Adrenal gland (tissue), 12 donors: ENCODE measurements around the gene RBM5. TPM values are rescaled to one million over a fixed set of nuclear protein-coding genes. Genes with fewer than 3 reads are reported as not detected.

ENCODE experiments used
- DNase-seq, 7 donors: peaks; one replicate each; pipeline ENCODE4 v3.0.0-alpha.2; 2019 to 2020
- H3K27ac ChIP-seq, 5 donors: fragments of 200-600 bp; sonication (generic) in 4 of 5; 1 replicate in 3 of 5; 2 replicates in 2 of 5; pipeline versions ENCODE4 v1.5.1 to v1.8.0; 2016 to 2020; ENCODE audit warnings: mild to moderate bottlenecking in 1 of 5
- H3K27me3 ChIP-seq: fragments of 200-600 bp; 2 replicates; pipeline ENCODE4 v1.8.0; 2021
- H3K36me3 ChIP-seq, 2 donors: fragments of 200-600 bp; replicated peaks in 1 of 2; 1 replicate in 1 of 2; 2 replicates in 1 of 2; pipeline versions ENCODE4 v1.5.1 to v1.8.0; 2018 to 2022
- H3K4me1 ChIP-seq, 2 donors: fragments of 200-600 bp; replicated peaks in 1 of 2; 1 replicate in 1 of 2; 2 replicates in 1 of 2; pipeline versions ENCODE4 v1.5.1 to v1.8.0; 2018 to 2021
- H3K4me3 ChIP-seq, 4 donors: fragments of 200-600 bp; sonication (generic) in 3 of 4; one replicate each; pipeline ENCODE4 v1.5.1; 2016 to 2018
- H3K9me3 ChIP-seq, 3 donors: fragments of 200-600 bp; sonication (generic) in 1 of 3; replicated peaks in 1 of 3; 1 replicate in 2 of 3; 2 replicates in 1 of 3; pipeline versions ENCODE4 v1.5.1 to v1.8.0; 2016 to 2021
- CTCF ChIP-seq, 6 experiments: fragments of 450-650 bp in 4 of 6; fragments of 200-600 bp in 2 of 6; sonication (generic) in 1 of 6; IDR thresholded peaks; 1 replicate in 5 of 6; 2 replicates in 1 of 6; pipeline versions ENCODE4 v1.5.1 to v1.8.0; 2016 to 2021; ENCODE audit warnings: antibody characterized with exemption in 6 of 6, mild to moderate bottlenecking in 2 of 6, moderate library complexity in 1 of 6
- POLR2A ChIP-seq, 2 donors: fragments of 450-650 bp; IDR thresholded peaks; one replicate each; pipeline ENCODE4 v1.6.1; 2017; ENCODE audit warnings: antibody characterized with exemption in 2 of 2, mild to moderate bottlenecking in 2 of 2, moderate library complexity in 1 of 2
- WGBS, 4 donors: extraction: QIAGEN DNeasy Blood & Tissue Kit in 2 of 4; methylation state at CpG; one replicate each; pipeline versions ENCODE4 v1.1.5 to v1.1.7; 2013 to 2017; 5-methylcytosine and 5-hydroxymethylcytosine counted together
- intact Hi-C, 2 donors: fragments of 100-400 bp; cut with DNase I; formaldehyde crosslinking; loops; one replicate each; pipeline versions ENCODE4 v1.14.1 to v1.15.0; 2022 to 2023
- polyA plus RNA-seq, 3 donors: library from polyadenylated mRNA; stranded (reverse); fragments of 200-250 nt in 2 of 3; fragments of 350-450 nt in 1 of 3; fragmentation: Illumina TruSeq in 1 of 3; extraction: RNeasy Lipid Tissue Mini Kit (QIAGEN cat#74804) in 1 of 3; gene quantifications; one replicate each; pipeline ENCODE4 v1.2.3, GENCODE V29; 2013 to 2014
- total RNA-seq, 9 donors: library from RNA; depleted of rRNA in 4 of 9; stranded (reverse); fragments of >200 nt in 4 of 9; fragments of 120-200 nt in 1 of 9; fragmentation: NEBNext Ultra II Directional in 1 of 9; extraction: Animal tissue kit (Norgen Biotek cat#: 25700) in 1 of 9; gene quantifications; one replicate each; pipeline versions ENCODE4 v1.1.0 to v1.2.4, GENCODE V29; 2013 to 2023
- donor health status: healthy with polysubstance abuse.
- donor health status: Bipolar disorder and iron deficiency.
- donor health status: DM: yes; HTN: yes; CAD: no.
- donor health status: DM: no; HTN: no; CAD: no.
- donor health status: DM: no; HTN: no; CAD: no.
- donor health status: DM: yes; HTN: yes; CAD: no.

RBM5 gene
- total and polyA plus RNA-seq, 12 donors: 51.9 to 224 (median 115) TPM

- H3K4me1 ChIP-seq: peaks cover 14 to 24% of the 10 kb centered on the region in 2 donors
Observed at GRCh38 chr3:50167841-50168209, 79.1 kb downstream of the RBM5 start.

GRCh38 chr3:50168388-50168787, 79.7 kb downstream of the RBM5 start:
- no peak for DNase-seq
- H3K9me3 ChIP-seq: no peaks in the 10 kb centered on the region
- H3K4me3 ChIP-seq: no peak overlapping the region
- intact Hi-C loops: no loop called here
- peak overlapping the region in 2 of 5 donors; percentile 30 to 67 for H3K27ac ChIP-seq
- no peaks in the 10 kb centered on the region for H3K36me3 ChIP-seq
- peaks cover 14 to 24% of the 10 kb centered on the region in 2 donors for H3K4me1 ChIP-seq
- H3K27me3 ChIP-seq: no peaks in the 10 kb centered on the region
- WGBS, 4 donors: 58 to 66% (median 62%) methylated on average over 3 to 9 of the region's 9 CpGs
- TF ChIP-seq POLR2A (IDR thresholded peaks at IDR 0.05): no peak
- TF ChIP-seq CTCF (IDR thresholded peaks at IDR 0.05): no peak

More at GRCh38 chr3:50167841-50168209, 79.1 kb downstream of the RBM5 start:
- Histone ChIP-seq H3K27ac (peak overlapping the region in 1 of 5 donors; percentile 67), H3K27me3 (no peaks in the 10 kb centered on the region), H3K9me3 (no peaks in the 10 kb centered on the region), H3K4me3 (no peak overlapping the region), H3K36me3 (no peaks in the 10 kb centered on the region)
- no peak for DNase-seq
- no peak for TF ChIP-seq CTCF (IDR thresholded peaks at IDR 0.05)
- no peak for TF ChIP-seq POLR2A (IDR thresholded peaks at IDR 0.05)
- WGBS, 4 donors: 86 to 88% (median 88%) methylated on average over 7 of the region's 7 CpGs
- intact Hi-C loops: no loop called here

Other genes with a start within 250 kb of the RBM5 start
- gene TRAIP, start 232.4 kb upstream of the RBM5 start, total RNA-seq: 1 to 10 TPM in 8 of 9 donors, under 1 TPM in 1; 0.60 to 6.9 (median 2.3) TPM
- 1 to 10 TPM; 2.1 to 3.3 (median 2.2) TPM for gene TRAIP, start 232.4 kb upstream of the RBM5 start, polyA plus RNA-seq
- gene CAMKV, start 219.0 kb upstream of the RBM5 start, total RNA-seq: 1 to 10 TPM in 2 of 9 donors, under 1 TPM in 3, not detected in 4; 0.27 to 1.5 (median 0.67) TPM
- 1 to 10 TPM in 1 of 3 donors, under 1 TPM in 2; 0.27 to 1.1 (median 0.55) TPM for gene CAMKV, start 219.0 kb upstream of the RBM5 start, polyA plus RNA-seq
- 1 to 10 TPM in 1 of 9 donors, under 1 TPM in 7, not detected in 1; 0.33 to 1.2 (median 0.60) TPM for gene MST1R, start 185.0 kb upstream of the RBM5 start, total RNA-seq
- gene MST1R, start 185.0 kb upstream of the RBM5 start, polyA plus RNA-seq: 1 to 10 TPM in 2 of 3 donors, under 1 TPM in 1; 0.18 to 2.5 (median 2.0) TPM
- gene MON1A, start 159.1 kb upstream of the RBM5 start, total RNA-seq: 10 to 100 TPM; 11.5 to 21.9 (median 14.6) TPM
- gene MON1A, start 159.1 kb upstream of the RBM5 start, polyA plus RNA-seq: 10 to 100 TPM; 10.6 to 14.2 (median 12.9) TPM
- 100 to 1,000 TPM in 3 of 9 donors, 10 to 100 TPM in 6; 34.8 to 129 (median 70.4) TPM for gene RBM6, start 148.8 kb upstream of the RBM5 start, total RNA-seq
- 100 to 1,000 TPM in 2 of 3 donors, 10 to 100 TPM in 1; 54.6 to 700 (median 224) TPM for gene RBM6, start 148.8 kb upstream of the RBM5 start, polyA plus RNA-seq
- 10 to 100 TPM in 6 of 9 donors, 1 to 10 TPM in 3; 1.6 to 21.1 (median 13.3) TPM for gene SEMA3F, start 66.4 kb downstream of the RBM5 start, total RNA-seq
- 10 to 100 TPM in 2 of 3 donors, 1 to 10 TPM in 1; 7.3 to 16.7 (median 14.5) TPM for gene SEMA3F, start 66.4 kb downstream of the RBM5 start, polyA plus RNA-seq
- gene GNAT1, start 102.7 kb downstream of the RBM5 start, total RNA-seq: not detected
- not detected for gene GNAT1, start 102.7 kb downstream of the RBM5 start, polyA plus RNA-seq
- 10 to 100 TPM in 1 of 9 donors, under 1 TPM in 6, not detected in 2; 0.07 to 48.8 (median 0.61) TPM for gene SLC38A3, start 116.4 kb downstream of the RBM5 start, total RNA-seq
- gene SLC38A3, start 116.4 kb downstream of the RBM5 start, polyA plus RNA-seq: under 1 TPM; 0.05 to 0.30 (median 0.08) TPM
- gene GNAI2, start 147.3 kb downstream of the RBM5 start, total RNA-seq: 100 to 1,000 TPM; 109 to 275 (median 202) TPM
- gene GNAI2, start 147.3 kb downstream of the RBM5 start, polyA plus RNA-seq: 100 to 1,000 TPM; 133 to 163 (median 157) TPM
- gene SEMA3B, start 180.2 kb downstream of the RBM5 start, total RNA-seq: 100 to 1,000 TPM in 7 of 9 donors, 10 to 100 TPM in 1, 1 to 10 TPM in 1; 6.0 to 468 (median 217) TPM
- gene SEMA3B, start 180.2 kb downstream of the RBM5 start, polyA plus RNA-seq: 100 to 1,000 TPM; 159 to 496 (median 451) TPM
- under 1 TPM in 4 of 9 donors, not detected in 5; 0.11 to 0.76 (median 0.48) TPM for gene LSMEM2, start 190.2 kb downstream of the RBM5 start, total RNA-seq
- gene LSMEM2, start 190.2 kb downstream of the RBM5 start, polyA plus RNA-seq: under 1 TPM; 0.09 to 0.64 (median 0.47) TPM
- gene IFRD2, start 203.5 kb downstream of the RBM5 start, total RNA-seq: 10 to 100 TPM; 31.6 to 96.3 (median 52.8) TPM
- 100 to 1,000 TPM in 2 of 3 donors, 10 to 100 TPM in 1; 55.9 to 182 (median 144) TPM for gene IFRD2, start 203.5 kb downstream of the RBM5 start, polyA plus RNA-seq
- gene HYAL3, start 210.5 kb downstream of the RBM5 start, total RNA-seq: 1 to 10 TPM; 1.7 to 5.4 (median 3.5) TPM
- gene HYAL3, start 210.5 kb downstream of the RBM5 start, polyA plus RNA-seq: 1 to 10 TPM; 2.5 to 6.8 (median 3.2) TPM
- 10 to 100 TPM in 6 of 9 donors, 1 to 10 TPM in 3; 5.2 to 17.9 (median 10.4) TPM for gene NAA80, start 210.5 kb downstream of the RBM5 start, total RNA-seq
- gene NAA80, start 210.5 kb downstream of the RBM5 start, polyA plus RNA-seq: 10 to 100 TPM in 2 of 3 donors, 1 to 10 TPM in 1; 6.0 to 19.8 (median 14.0) TPM
- 10 to 100 TPM in 8 of 9 donors, 1 to 10 TPM in 1; 3.2 to 50.5 (median 35.6) TPM for gene HYAL1, start 214.7 kb downstream of the RBM5 start, total RNA-seq
- gene HYAL1, start 214.7 kb downstream of the RBM5 start, polyA plus RNA-seq: 10 to 100 TPM in 2 of 3 donors, 1 to 10 TPM in 1; 9.7 to 50.1 (median 16.5) TPM
- 100 to 1,000 TPM in 4 of 9 donors, 10 to 100 TPM in 5; 62.9 to 186 (median 96.7) TPM for gene HYAL2, start 233.8 kb downstream of the RBM5 start, total RNA-seq
- 100 to 1,000 TPM in 2 of 3 donors, 10 to 100 TPM in 1; 28.0 to 147 (median 109) TPM for gene HYAL2, start 233.8 kb downstream of the RBM5 start, polyA plus RNA-seq
- gene TUSC2, start 239.3 kb downstream of the RBM5 start, total RNA-seq: 10 to 100 TPM; 29.0 to 64.3 (median 34.8) TPM
- 10 to 100 TPM; 28.8 to 35.5 (median 31.9) TPM for gene TUSC2, start 239.3 kb downstream of the RBM5 start, polyA plus RNA-seq